Measurements from ENCODE around the gene HYAL3. TPM values are rescaled to one million over a fixed set of nuclear protein-coding genes. Genes with fewer than 3 reads are reported as not detected.

Gene HYAL3
- polyA plus RNA-seq, 2 donors, result 3.4 to 5.1 TPM

- 22 to 23% methylated on average over 9 of the region's 9 CpGs for WGBS, 2 donors
Observed at GRCh38 chr3:50340147-50340447, 40.9 kb upstream of the HYAL3 start.

GRCh38 chr3:50339485-50340146 lies 40.4 kb upstream of the HYAL3 start:
- WGBS, 2 donors, result 70 to 77% methylated on average over 14 of the region's 14 CpGs
- Histone ChIP-seq H3K9me3 (ENCODE audit: control insufficient read depth in 2 of 2, insufficient read depth in 1 of 2, low read depth in 1 of 2, low read length in 1 of 2) (no peaks in the 10 kb centered on the region), H3K27me3 (ENCODE audit: control insufficient read depth in 1 of 2, insufficient read depth in 2 of 2, low read length in 2 of 2) (no peaks in the 10 kb centered on the region), H3K27ac (ENCODE audit: low read depth in 2 of 2, low read length in 1 of 2) (peak overlapping the region; percentile 78 to 79), H3K4me1 (ENCODE audit: control insufficient read depth in 2 of 2, insufficient read depth in 2 of 2, low read length in 1 of 2) (peaks cover 12 to 22% of the 10 kb centered on the region in 2 donors), H3K4me3 (ENCODE audit: low read depth in 1 of 2, low read length in 2 of 2) (peak overlapping the region; percentile 40 to 58), H3K36me3 (ENCODE audit: control insufficient read depth in 2 of 2, insufficient read depth in 2 of 2, low read length in 1 of 2) (no peaks in the 10 kb centered on the region)

More at GRCh38 chr3:50340147-50340447, 40.9 kb upstream of the HYAL3 start:
- no peaks in the 10 kb centered on the region for H3K9me3 ChIP-seq (ENCODE audit: control insufficient read depth in 2 of 2, insufficient read depth in 1 of 2, low read depth in 1 of 2, low read length in 1 of 2)
- peaks cover 12 to 22% of the 10 kb centered on the region in 2 donors for H3K4me1 ChIP-seq (ENCODE audit: control insufficient read depth in 2 of 2, insufficient read depth in 2 of 2, low read length in 1 of 2)
- no peaks in the 10 kb centered on the region for H3K27me3 ChIP-seq (ENCODE audit: control insufficient read depth in 1 of 2, insufficient read depth in 2 of 2, low read length in 2 of 2)
- peak overlapping the region; percentile 78 to 79 for H3K27ac ChIP-seq (ENCODE audit: low read depth in 2 of 2, low read length in 1 of 2)
- H3K4me3 ChIP-seq (ENCODE audit: low read depth in 1 of 2, low read length in 2 of 2), result peak overlapping the region; percentile 40 to 58
- no peaks in the 10 kb centered on the region for H3K36me3 ChIP-seq (ENCODE audit: control insufficient read depth in 2 of 2, insufficient read depth in 2 of 2, low read length in 1 of 2)

DNA sequence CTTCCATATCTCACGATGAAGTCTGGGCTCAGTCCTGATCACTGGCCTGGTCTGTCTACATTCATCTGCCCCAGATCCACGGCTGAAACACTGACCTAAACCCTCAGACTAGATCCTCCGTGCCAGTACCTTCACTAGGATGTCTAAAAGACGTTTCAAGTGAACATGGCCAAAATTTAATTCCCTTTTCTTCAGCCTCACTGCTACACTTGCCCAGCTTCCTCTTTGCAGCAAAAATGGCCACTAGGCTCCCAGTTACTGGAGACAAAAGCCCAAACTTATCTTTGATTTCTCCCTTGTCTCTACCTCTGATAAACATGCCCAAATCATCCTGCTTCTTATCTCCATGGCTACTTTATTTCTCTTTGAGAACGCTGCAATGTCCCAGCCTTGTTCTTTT lies 39.8 kb upstream of the HYAL3 start:
- peak overlapping the region in 1 of 2 donors; percentile 13 for H3K4me3 ChIP-seq (ENCODE audit: low read depth in 1 of 2, low read length in 2 of 2)
- H3K27ac ChIP-seq (ENCODE audit: low read depth in 2 of 2, low read length in 1 of 2), result peak overlapping the region; percentile 30 to 98
- H3K4me1 ChIP-seq (ENCODE audit: control insufficient read depth in 2 of 2, insufficient read depth in 2 of 2, low read length in 1 of 2), result peaks cover 12 to 22% of the 10 kb centered on the region in 2 donors
- WGBS, 2 donors, result 62 to 68% methylated on average over 5 of the region's 5 CpGs
- H3K27me3 ChIP-seq (ENCODE audit: control insufficient read depth in 1 of 2, insufficient read depth in 2 of 2, low read length in 2 of 2), result no peaks in the 10 kb centered on the region
- H3K36me3 ChIP-seq (ENCODE audit: control insufficient read depth in 2 of 2, insufficient read depth in 2 of 2, low read length in 1 of 2), result no peaks in the 10 kb centered on the region
- H3K9me3 ChIP-seq (ENCODE audit: control insufficient read depth in 2 of 2, insufficient read depth in 1 of 2, low read depth in 1 of 2, low read length in 1 of 2), result no peaks in the 10 kb centered on the region

- no peaks in the 10 kb centered on the region for H3K9me3 ChIP-seq (ENCODE audit: control insufficient read depth in 2 of 2, insufficient read depth in 1 of 2, low read depth in 1 of 2, low read length in 1 of 2)
- WGBS, 2 donors, result 0 to 1% methylated on average over 68 to 79 of the region's 79 CpGs
- peaks cover 12 to 19% of the 10 kb centered on the region in 2 donors for H3K4me1 ChIP-seq (ENCODE audit: control insufficient read depth in 2 of 2, insufficient read depth in 2 of 2, low read length in 1 of 2)
- peak overlapping the region; percentile 55 to 76 for H3K4me3 ChIP-seq (ENCODE audit: low read depth in 1 of 2, low read length in 2 of 2)
- H3K27me3 ChIP-seq (ENCODE audit: control insufficient read depth in 1 of 2, insufficient read depth in 2 of 2, low read length in 2 of 2), result no peaks in the 10 kb centered on the region
- peak overlapping the region; percentile 98 to 99 for H3K27ac ChIP-seq (ENCODE audit: low read depth in 2 of 2, low read length in 1 of 2)
- H3K36me3 ChIP-seq (ENCODE audit: control insufficient read depth in 2 of 2, insufficient read depth in 2 of 2, low read length in 1 of 2), result peaks cover 0 to under 1% of the 10 kb centered on the region in 2 donors
Observed at GRCh38 chr3:50337175-50337861, 38.1 kb upstream of the HYAL3 start.

GRCh38 chr3:50336452-50337174 lies 37.4 kb upstream of the HYAL3 start:
- H3K4me3 ChIP-seq (ENCODE audit: low read depth in 1 of 2, low read length in 2 of 2), result peak overlapping the region; percentile 55 to 76
- peaks cover 10 to 18% of the 10 kb centered on the region in 2 donors for H3K4me1 ChIP-seq (ENCODE audit: control insufficient read depth in 2 of 2, insufficient read depth in 2 of 2, low read length in 1 of 2)
- peaks cover 1 to 6% of the 10 kb centered on the region in 2 donors for H3K36me3 ChIP-seq (ENCODE audit: control insufficient read depth in 2 of 2, insufficient read depth in 2 of 2, low read length in 1 of 2)
- peak overlapping the region; percentile 98 to 99 for H3K27ac ChIP-seq (ENCODE audit: low read depth in 2 of 2, low read length in 1 of 2)
- no peaks in the 10 kb centered on the region for H3K9me3 ChIP-seq (ENCODE audit: control insufficient read depth in 2 of 2, insufficient read depth in 1 of 2, low read depth in 1 of 2, low read length in 1 of 2)
- H3K27me3 ChIP-seq (ENCODE audit: control insufficient read depth in 1 of 2, insufficient read depth in 2 of 2, low read length in 2 of 2), result no peaks in the 10 kb centered on the region
- WGBS, 2 donors, result 0 to 1% methylated on average over 23 to 31 of the region's 31 CpGs

- WGBS, 2 donors, result 44 to 52% methylated on average over 5 of the region's 5 CpGs
- Histone ChIP-seq H3K27me3 (ENCODE audit: control insufficient read depth in 1 of 2, insufficient read depth in 2 of 2, low read length in 2 of 2) (no peaks in the 10 kb centered on the region), H3K9me3 (ENCODE audit: control insufficient read depth in 2 of 2, insufficient read depth in 1 of 2, low read depth in 1 of 2, low read length in 1 of 2) (peaks cover 0 to 2% of the 10 kb centered on the region in 2 donors), H3K36me3 (ENCODE audit: control insufficient read depth in 2 of 2, insufficient read depth in 2 of 2, low read length in 1 of 2) (peaks cover 16 to 21% of the 10 kb centered on the region in 2 donors), H3K4me1 (ENCODE audit: control insufficient read depth in 2 of 2, insufficient read depth in 2 of 2, low read length in 1 of 2) (peaks cover 4 to 6% of the 10 kb centered on the region in 2 donors), H3K4me3 (ENCODE audit: low read depth in 1 of 2, low read length in 2 of 2) (no peak overlapping the region), H3K27ac (ENCODE audit: low read depth in 2 of 2, low read length in 1 of 2) (peak overlapping the region; percentile 54 to 60)
Observed at GRCh38 chr3:50334339-50335075, 35.3 kb upstream of the HYAL3 start.

GRCh38 chr3:50333744-50334328 lies 34.6 kb upstream of the HYAL3 start:
- 59 to 65% methylated on average over 12 of the region's 12 CpGs for WGBS, 2 donors
- no peaks in the 10 kb centered on the region for H3K27me3 ChIP-seq (ENCODE audit: control insufficient read depth in 1 of 2, insufficient read depth in 2 of 2, low read length in 2 of 2)
- peaks cover 4 to 6% of the 10 kb centered on the region in 2 donors for H3K4me1 ChIP-seq (ENCODE audit: control insufficient read depth in 2 of 2, insufficient read depth in 2 of 2, low read length in 1 of 2)
- H3K27ac ChIP-seq (ENCODE audit: low read depth in 2 of 2, low read length in 1 of 2), result peak overlapping the region; percentile 54 to 60
- peaks cover 16 to 21% of the 10 kb centered on the region in 2 donors for H3K36me3 ChIP-seq (ENCODE audit: control insufficient read depth in 2 of 2, insufficient read depth in 2 of 2, low read length in 1 of 2)
- no peak overlapping the region for H3K4me3 ChIP-seq (ENCODE audit: low read depth in 1 of 2, low read length in 2 of 2)
- H3K9me3 ChIP-seq (ENCODE audit: control insufficient read depth in 2 of 2, insufficient read depth in 1 of 2, low read depth in 1 of 2, low read length in 1 of 2), result peaks cover 0 to 2% of the 10 kb centered on the region in 2 donors

- Histone ChIP-seq H3K27me3 (ENCODE audit: control insufficient read depth in 1 of 2, insufficient read depth in 2 of 2, low read length in 2 of 2) (no peaks in the 10 kb centered on the region), H3K9me3 (ENCODE audit: control insufficient read depth in 2 of 2, insufficient read depth in 1 of 2, low read depth in 1 of 2, low read length in 1 of 2) (peaks cover 0 to 2% of the 10 kb centered on the region in 2 donors), H3K4me1 (ENCODE audit: control insufficient read depth in 2 of 2, insufficient read depth in 2 of 2, low read length in 1 of 2) (peaks cover 0 to 9% of the 10 kb centered on the region in 2 donors), H3K27ac (ENCODE audit: low read depth in 2 of 2, low read length in 1 of 2) (no peak overlapping the region), H3K36me3 (ENCODE audit: control insufficient read depth in 2 of 2, insufficient read depth in 2 of 2, low read length in 1 of 2) (peaks cover 16 to 21% of the 10 kb centered on the region in 2 donors), H3K4me3 (ENCODE audit: low read depth in 1 of 2, low read length in 2 of 2) (no peak overlapping the region)
- 92 to 95% methylated on average over 19 of the region's 19 CpGs for WGBS, 2 donors
Observed at GRCh38 chr3:50331364-50331907, 32.2 kb upstream of the HYAL3 start.
